Epithelial cell of alveolus of lung (primary cell): ENCODE data around the gene CD82. TPM values are rescaled to one million over a fixed set of nuclear protein-coding genes. Genes with fewer than 3 reads are reported as not detected.

Source experiments
- total RNA-seq: library from RNA; depleted of rRNA; stranded (reverse); fragments of >200 nt; gene quantifications from 2 replicates; pipeline ENCODE4 v1.2.1, GENCODE V29; 2015

The CD82 gene
- 19.2 and 86.1 TPM in 2 replicates for total RNA-seq

GRCh38 chr11:44565211-44565952 is at the start of gene CD82:
CD82 (plus strand) TSS chr11:44565663; CDS start chr11:44594663, 29,000 bp downstream.

Other genes starting within 250 kb of the CD82 start
- 0.88 and 1.2 TPM in 2 replicates for gene TSPAN18, start 161.3 kb downstream of the CD82 start, total RNA-seq